ENCODE measurements around the gene SAMD11.
"Not testable (repeated sequence)": the region's sequence is repeated elsewhere in the genome, so short reads cannot be mapped to it uniquely, and the experiment has no call there.

- not testable (repeated sequence) for TF ChIP-seq CTCF, POLR2AphosphoS5 (IDR thresholded peaks at IDR 0.05)
Observed at GRCh38 chr1:897951-898350, 25.8 kb upstream of the SAMD11 start.
